ENCODE data around the gene ADCY9.

ADCY9 gene

GRCh38 chr16:4003166-4003565 is 113.1 kb downstream of the ADCY9 start:
- TF ChIP-seq TAF1 (IDR thresholded peaks at IDR 0.05; ENCODE audit: borderline replicate concordance, insufficient read depth, low read length), result no peak
- no peak for TF ChIP-seq POLR2AphosphoS5 (IDR thresholded peaks at IDR 0.05; ENCODE audit: low read depth, low read length)
- no peak for TF ChIP-seq REST (IDR thresholded peaks at IDR 0.05; ENCODE audit: insufficient read depth in 1 of 2, low read depth in 2 of 2, low read length in 2 of 2)
- TF ChIP-seq SIN3A (IDR thresholded peaks at IDR 0.05; ENCODE audit: borderline replicate concordance, insufficient read depth, low read length), result no peak

GRCh38 chr16:4002121-4002520 is 114.1 kb downstream of the ADCY9 start:
- no peak for TF ChIP-seq FOXP2 (optimal IDR thresholded peaks at IDR 0.05; ENCODE audit: borderline replicate concordance, extremely low read depth, extremely low read length, insufficient read depth)
- TF ChIP-seq TAF1 (IDR thresholded peaks at IDR 0.05; ENCODE audit: borderline replicate concordance, insufficient read depth, low read length), result no peak
- TF ChIP-seq SIN3A (IDR thresholded peaks at IDR 0.05; ENCODE audit: borderline replicate concordance, insufficient read depth, low read length), result no peak
- no peak for TF ChIP-seq POLR2AphosphoS5 (IDR thresholded peaks at IDR 0.05; ENCODE audit: low read depth, low read length)
- no peak for TF ChIP-seq REST (IDR thresholded peaks at IDR 0.05; ENCODE audit: insufficient read depth in 1 of 2, low read depth in 2 of 2, low read length in 2 of 2)

- no peak for TF ChIP-seq POLR2AphosphoS5 (IDR thresholded peaks at IDR 0.05; ENCODE audit: low read depth, low read length)
- no peak for TF ChIP-seq TAF1 (IDR thresholded peaks at IDR 0.05; ENCODE audit: borderline replicate concordance, insufficient read depth, low read length)
- no peak for TF ChIP-seq REST (IDR thresholded peaks at IDR 0.05; ENCODE audit: insufficient read depth in 1 of 2, low read depth in 2 of 2, low read length in 2 of 2)
- no peak for TF ChIP-seq SIN3A (IDR thresholded peaks at IDR 0.05; ENCODE audit: borderline replicate concordance, insufficient read depth, low read length)
- no peak for TF ChIP-seq FOXP2 (optimal IDR thresholded peaks at IDR 0.05; ENCODE audit: borderline replicate concordance, extremely low read depth, extremely low read length, insufficient read depth)
Observed at GRCh38 chr16:3999479-4000325, 116.5 kb downstream of the ADCY9 start.

- TF ChIP-seq REST (IDR thresholded peaks at IDR 0.05; ENCODE audit: insufficient read depth in 1 of 2, low read depth in 2 of 2, low read length in 2 of 2), result no peak
- no peak for TF ChIP-seq POLR2AphosphoS5 (IDR thresholded peaks at IDR 0.05; ENCODE audit: low read depth, low read length)
- TF ChIP-seq SIN3A (IDR thresholded peaks at IDR 0.05; ENCODE audit: borderline replicate concordance, insufficient read depth, low read length), result no peak
- TF ChIP-seq FOXP2 (optimal IDR thresholded peaks at IDR 0.05; ENCODE audit: borderline replicate concordance, extremely low read depth, extremely low read length, insufficient read depth), result no peak
- TF ChIP-seq TAF1 (IDR thresholded peaks at IDR 0.05; ENCODE audit: borderline replicate concordance, insufficient read depth, low read length), result no peak
Observed at GRCh38 chr16:3998793-3999478, 117.3 kb downstream of the ADCY9 start.
